ENCODE measurements around the gene NCR2. TPM values are rescaled to one million over a fixed set of nuclear protein-coding genes. Genes with fewer than 3 reads are reported as not detected.

The NCR2 gene
- total RNA-seq, 4 donors from 2014 or later: not detected

DNA sequence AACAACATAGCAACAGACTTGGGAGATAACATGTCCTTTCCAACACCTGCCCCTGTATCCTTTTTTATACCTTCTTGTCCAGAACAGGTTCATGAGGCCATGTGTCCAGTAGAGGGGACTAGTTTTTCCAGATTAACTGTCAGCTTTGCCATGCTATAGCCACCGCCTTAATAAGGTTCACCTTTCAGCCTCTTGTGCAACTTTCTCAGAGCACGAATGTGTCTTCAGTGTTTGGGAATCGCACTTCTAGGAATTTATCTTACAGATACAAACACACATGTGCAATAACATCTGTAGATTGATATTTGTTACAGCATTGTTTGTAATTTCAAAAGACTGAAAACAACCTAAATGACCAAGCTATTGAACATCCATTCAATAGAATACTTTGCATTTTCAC is 21.4 kb downstream of the NCR2 start:
- H3K27ac ChIP-seq: no peak overlapping the region
- H3K4me3 ChIP-seq: no peak overlapping the region
- ATAC-seq: no peak
- peaks cover 0 to 28% (median 0%) of the 10 kb centered on the region in 3 donors for H3K9me3 ChIP-seq
- WGBS, 2 donors (ENCODE audit: low coverage in 1 of 2): 78 to 96% methylated on average over 3 of the region's 3 CpGs
- no peaks in the 10 kb centered on the region for H3K36me3 ChIP-seq
- H3K27me3 ChIP-seq: peaks cover 40% of the 10 kb centered on the region
- no peaks in the 10 kb centered on the region for H3K4me1 ChIP-seq
- TF ChIP-seq POLR2A (IDR thresholded peaks at IDR 0.05) (no peak), POLR2AphosphoS5 (IDR thresholded peaks at IDR 0.05) (no peak)
- TF ChIP-seq, protein P1, sequence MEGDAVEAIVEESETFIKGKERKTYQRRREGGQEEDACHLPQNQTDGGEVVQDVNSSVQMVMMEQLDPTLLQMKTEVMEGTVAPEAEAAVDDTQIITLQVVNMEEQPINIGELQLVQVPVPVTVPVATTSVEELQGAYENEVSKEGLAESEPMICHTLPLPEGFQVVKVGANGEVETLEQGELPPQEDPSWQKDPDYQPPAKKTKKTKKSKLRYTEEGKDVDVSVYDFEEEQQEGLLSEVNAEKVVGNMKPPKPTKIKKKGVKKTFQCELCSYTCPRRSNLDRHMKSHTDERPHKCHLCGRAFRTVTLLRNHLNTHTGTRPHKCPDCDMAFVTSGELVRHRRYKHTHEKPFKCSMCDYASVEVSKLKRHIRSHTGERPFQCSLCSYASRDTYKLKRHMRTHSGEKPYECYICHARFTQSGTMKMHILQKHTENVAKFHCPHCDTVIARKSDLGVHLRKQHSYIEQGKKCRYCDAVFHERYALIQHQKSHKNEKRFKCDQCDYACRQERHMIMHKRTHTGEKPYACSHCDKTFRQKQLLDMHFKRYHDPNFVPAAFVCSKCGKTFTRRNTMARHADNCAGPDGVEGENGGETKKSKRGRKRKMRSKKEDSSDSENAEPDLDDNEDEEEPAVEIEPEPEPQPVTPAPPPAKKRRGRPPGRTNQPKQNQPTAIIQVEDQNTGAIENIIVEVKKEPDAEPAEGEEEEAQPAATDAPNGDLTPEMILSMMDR (IDR thresholded peaks at IDR 0.05): no peak

DNA sequence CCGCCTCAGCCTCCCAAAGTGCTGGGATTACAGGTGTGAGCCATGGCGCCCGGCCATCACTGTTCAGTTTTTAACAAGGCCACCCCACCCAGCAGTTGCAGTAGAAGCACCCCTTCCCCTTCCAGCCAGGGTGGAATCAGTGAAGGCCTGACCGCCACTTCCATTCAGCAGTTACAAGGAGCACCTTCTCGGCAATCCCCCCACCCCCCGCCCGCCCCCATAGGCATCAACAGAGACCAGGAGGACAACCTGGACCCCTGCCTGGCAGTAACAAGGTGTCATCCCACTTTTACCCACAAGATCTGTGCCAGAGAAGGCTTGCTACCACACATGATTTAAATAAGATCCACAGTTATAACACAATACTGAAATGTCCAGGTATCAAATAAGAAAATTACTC is 23.1 kb downstream of the NCR2 start:
- no peaks in the 10 kb centered on the region for H3K4me1 ChIP-seq
- no peaks in the 10 kb centered on the region for H3K36me3 ChIP-seq
- ATAC-seq: no peak
- H3K27ac ChIP-seq: no peak overlapping the region
- H3K9me3 ChIP-seq: peaks cover 0 to 31% (median 0%) of the 10 kb centered on the region in 3 donors
- no peak for TF ChIP-seq POLR2AphosphoS5 (IDR thresholded peaks at IDR 0.05)
- no peak for TF ChIP-seq POLR2A (IDR thresholded peaks at IDR 0.05)
- no peak for TF ChIP-seq EP300 (IDR thresholded peaks at IDR 0.05)
- TF ChIP-seq, protein P1 (IDR thresholded peaks at IDR 0.05): no peak
- H3K27me3 ChIP-seq: peaks cover 40% of the 10 kb centered on the region
- H3K4me3 ChIP-seq: no peak overlapping the region
- WGBS, 2 donors (ENCODE audit: low coverage in 1 of 2): no CpG with 5 or more reads among the region's 7 CpGs

DNA sequence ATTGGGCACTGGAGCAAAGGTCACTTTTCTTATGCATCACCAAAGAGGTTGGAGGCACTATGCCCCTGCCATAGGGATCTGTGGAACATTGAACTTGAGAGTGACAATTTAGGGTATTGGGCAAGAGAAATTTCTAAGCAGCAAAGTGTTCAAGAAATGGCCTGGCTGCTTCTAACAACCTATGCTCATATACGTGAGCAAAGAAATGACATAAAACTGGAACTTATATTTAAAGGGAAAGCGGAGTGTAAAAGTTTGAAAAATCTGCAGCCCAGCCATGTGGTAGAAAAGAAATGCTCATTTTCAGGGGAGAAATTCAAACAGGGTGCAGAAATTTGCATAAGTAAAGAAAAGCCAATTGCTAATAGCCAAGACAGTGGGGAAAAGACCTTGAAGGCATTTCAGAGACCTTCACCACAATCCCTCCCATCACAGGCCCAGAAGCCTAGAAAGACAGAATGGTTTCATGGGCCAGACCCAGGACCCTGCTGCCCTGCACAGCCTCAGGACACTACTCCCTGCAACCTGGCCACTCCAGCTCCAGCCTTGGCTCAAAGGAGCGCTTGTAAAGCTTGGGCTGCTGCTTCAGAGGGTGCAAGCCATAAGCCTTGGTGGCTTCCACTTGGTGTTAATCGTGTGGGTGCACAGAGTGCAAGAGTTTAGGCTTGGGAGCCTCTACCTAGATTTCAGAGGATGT is 24.4 kb downstream of the NCR2 start:
- no peak for ATAC-seq
- no peak for TF ChIP-seq POLR2AphosphoS5 (IDR thresholded peaks at IDR 0.05)
- TF ChIP-seq POLR2A (IDR thresholded peaks at IDR 0.05): no peak
- TF ChIP-seq EP300 (IDR thresholded peaks at IDR 0.05): no peak
- TF ChIP-seq, protein P1 (IDR thresholded peaks at IDR 0.05): no peak
- no peaks in the 10 kb centered on the region for H3K4me1 ChIP-seq
- no peak overlapping the region for H3K27ac ChIP-seq
- peaks cover 0 to 31% (median 0%) of the 10 kb centered on the region in 3 donors for H3K9me3 ChIP-seq
- no peaks in the 10 kb centered on the region for H3K36me3 ChIP-seq
- WGBS, 2 donors (ENCODE audit: low coverage in 1 of 2): 64 to 88% methylated on average over 2 to 3 of the region's 4 CpGs
- no peak overlapping the region for H3K4me3 ChIP-seq
- peaks cover 51% of the 10 kb centered on the region for H3K27me3 ChIP-seq

DNA sequence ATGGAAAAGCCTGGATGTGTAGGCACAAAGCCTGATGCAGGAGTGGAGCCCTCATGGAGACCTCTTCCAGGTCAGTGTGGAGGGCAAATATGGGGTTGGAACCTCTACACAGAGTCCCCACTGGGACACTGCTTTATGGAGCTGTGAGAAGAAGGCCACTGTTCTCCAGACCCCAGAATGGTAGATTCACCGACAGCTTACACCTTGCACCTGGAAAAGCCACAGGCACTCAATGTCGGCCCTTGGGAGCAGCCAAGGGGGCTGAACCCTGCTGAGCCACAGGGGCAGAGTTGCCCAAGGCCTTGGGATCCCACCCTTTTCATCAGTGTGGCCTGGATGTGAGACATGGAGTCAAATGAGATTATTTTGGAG is 24.9 kb downstream of the NCR2 start:
- H3K27me3 ChIP-seq: peaks cover 56% of the 10 kb centered on the region
- no peaks in the 10 kb centered on the region for H3K36me3 ChIP-seq
- H3K4me3 ChIP-seq: no peak overlapping the region
- no peak for ATAC-seq
- TF ChIP-seq POLR2A (IDR thresholded peaks at IDR 0.05): no peak
- no peak for TF ChIP-seq POLR2AphosphoS5 (IDR thresholded peaks at IDR 0.05)
- no peak for TF ChIP-seq EP300 (IDR thresholded peaks at IDR 0.05)
- H3K9me3 ChIP-seq: peaks cover 0 to 31% (median 0%) of the 10 kb centered on the region in 3 donors
- no CpG with 5 or more reads among the region's 2 CpGs for WGBS, 2 donors (ENCODE audit: low coverage in 1 of 2)
- no peaks in the 10 kb centered on the region for H3K4me1 ChIP-seq
- no peak overlapping the region for H3K27ac ChIP-seq

DNA sequence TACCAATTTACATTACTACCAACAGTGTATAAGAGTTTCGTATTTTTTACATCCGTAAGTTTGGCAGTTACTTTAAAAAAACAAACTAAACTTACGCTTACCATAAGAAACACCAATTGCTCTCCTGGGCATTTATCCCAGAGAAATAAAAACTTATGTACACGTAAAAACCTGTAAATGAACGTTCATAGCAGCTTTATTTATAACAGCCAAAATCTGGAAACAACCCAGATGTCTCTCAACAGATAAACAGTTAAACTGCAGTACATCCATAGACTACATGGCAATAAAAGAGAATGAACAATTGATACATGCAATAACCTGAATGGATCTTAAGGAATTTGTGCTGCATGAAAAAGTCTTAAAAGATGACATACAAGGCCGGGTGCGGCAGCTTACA is 30.7 kb downstream of the NCR2 start:
- 56 to 57% methylated on average over 7 of the region's 7 CpGs for WGBS, 2 donors (ENCODE audit: low coverage in 1 of 2)
- no peak for ATAC-seq
- Histone ChIP-seq H3K36me3 (no peaks in the 10 kb centered on the region), H3K27ac (no peak overlapping the region), H3K4me3 (no peak overlapping the region), H3K27me3 (peaks cover 92% of the 10 kb centered on the region), H3K4me1 (peaks cover 0 to 12% (median 0%) of the 10 kb centered on the region in 3 donors), H3K9me3 (peaks cover 0 to 9% (median 0%) of the 10 kb centered on the region in 3 donors)
- TF ChIP-seq, protein P1 (IDR thresholded peaks at IDR 0.05): no peak
- TF ChIP-seq POLR2AphosphoS5 (IDR thresholded peaks at IDR 0.05): no peak
- no peak for TF ChIP-seq POLR2A (IDR thresholded peaks at IDR 0.05)
- TF ChIP-seq EP300 (IDR thresholded peaks at IDR 0.05): no peak

All from gastroesophageal sphincter (tissue), 4 donors.